AG10803 (cell line): ENCODE results near the gene LRRC15.

Source experiments
- DNase-seq: peaks from one replicate; pipeline ENCODE4 v3.0.0; 2010; ENCODE audit warnings: low read depth
- H3K4me3 ChIP-seq: 2 replicates; pipeline ENCODE4 v1.5.1; 2011; ENCODE audit warnings: mild to moderate bottlenecking, low read length, control low read depth
- TF ChIP-seq, protein P1 (sequence below): conservative IDR thresholded peaks from 2 replicates; pipeline ENCODE4 v1.5.1; 2011; ENCODE audit warnings: mild to moderate bottlenecking, low read length, control low read depth, inconsistent platforms

Gene LRRC15

DNA sequence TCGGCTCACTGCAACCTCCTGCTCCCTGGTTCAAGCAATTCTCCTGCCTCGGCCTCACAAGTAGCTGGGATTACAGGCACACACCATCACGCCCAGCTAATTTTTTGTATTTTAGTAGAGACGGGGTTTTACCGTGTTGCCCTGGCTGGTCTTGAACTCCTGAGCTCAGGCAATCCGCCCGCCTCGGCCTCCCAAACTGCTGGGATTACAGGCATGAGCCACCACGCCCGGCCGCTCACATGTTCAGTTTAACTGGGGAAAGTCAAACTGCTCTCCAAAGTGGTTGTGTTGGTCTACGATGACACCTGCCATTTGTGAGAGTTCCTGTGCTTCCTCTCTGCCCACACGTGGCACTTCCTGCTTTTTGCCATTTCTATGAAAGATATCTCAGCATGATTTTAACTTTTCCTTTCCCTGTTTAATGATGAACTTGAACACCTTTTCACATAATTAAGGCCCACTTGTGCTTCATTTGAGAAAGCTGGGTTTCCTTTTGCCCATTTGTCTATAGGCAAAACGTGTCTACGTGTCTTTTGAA is 30.4 kb upstream of the LRRC15 start:
- DNase-seq: no peak
- TF ChIP-seq, protein P1, sequence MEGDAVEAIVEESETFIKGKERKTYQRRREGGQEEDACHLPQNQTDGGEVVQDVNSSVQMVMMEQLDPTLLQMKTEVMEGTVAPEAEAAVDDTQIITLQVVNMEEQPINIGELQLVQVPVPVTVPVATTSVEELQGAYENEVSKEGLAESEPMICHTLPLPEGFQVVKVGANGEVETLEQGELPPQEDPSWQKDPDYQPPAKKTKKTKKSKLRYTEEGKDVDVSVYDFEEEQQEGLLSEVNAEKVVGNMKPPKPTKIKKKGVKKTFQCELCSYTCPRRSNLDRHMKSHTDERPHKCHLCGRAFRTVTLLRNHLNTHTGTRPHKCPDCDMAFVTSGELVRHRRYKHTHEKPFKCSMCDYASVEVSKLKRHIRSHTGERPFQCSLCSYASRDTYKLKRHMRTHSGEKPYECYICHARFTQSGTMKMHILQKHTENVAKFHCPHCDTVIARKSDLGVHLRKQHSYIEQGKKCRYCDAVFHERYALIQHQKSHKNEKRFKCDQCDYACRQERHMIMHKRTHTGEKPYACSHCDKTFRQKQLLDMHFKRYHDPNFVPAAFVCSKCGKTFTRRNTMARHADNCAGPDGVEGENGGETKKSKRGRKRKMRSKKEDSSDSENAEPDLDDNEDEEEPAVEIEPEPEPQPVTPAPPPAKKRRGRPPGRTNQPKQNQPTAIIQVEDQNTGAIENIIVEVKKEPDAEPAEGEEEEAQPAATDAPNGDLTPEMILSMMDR: no peak
- H3K4me3 ChIP-seq: no peak overlapping the region

DNA sequence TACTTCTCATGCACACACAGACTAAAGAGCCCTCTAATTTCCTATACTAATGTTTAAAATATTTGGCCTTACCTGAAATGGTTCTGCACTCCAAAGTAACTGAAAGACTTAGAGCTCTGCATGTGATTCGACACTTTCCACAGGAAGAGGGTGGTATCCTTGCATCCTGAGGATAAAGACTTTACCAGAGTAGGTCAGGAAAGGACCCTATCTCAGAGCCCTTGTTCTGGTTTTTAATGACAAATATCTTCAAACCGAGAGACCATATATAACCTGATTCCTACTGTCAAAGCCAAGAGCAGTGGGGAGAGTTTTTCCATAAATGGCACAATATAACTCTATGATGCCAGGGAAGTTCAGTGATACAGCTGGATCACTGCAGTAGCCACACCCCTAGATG is 29.6 kb upstream of the LRRC15 start, which contains the start of gene GP5:
Gene GP5, minus strand, starts transcription at position 101 of the 400 bp plus-strand sequence. CDS start 984 bp downstream, outside the sequence.
- H3K4me3 ChIP-seq: no peak within 1 kb of the TSS; the same call in 1 of the 2 replicates
- TF ChIP-seq, protein P1: no peak
- no peak for DNase-seq

DNA sequence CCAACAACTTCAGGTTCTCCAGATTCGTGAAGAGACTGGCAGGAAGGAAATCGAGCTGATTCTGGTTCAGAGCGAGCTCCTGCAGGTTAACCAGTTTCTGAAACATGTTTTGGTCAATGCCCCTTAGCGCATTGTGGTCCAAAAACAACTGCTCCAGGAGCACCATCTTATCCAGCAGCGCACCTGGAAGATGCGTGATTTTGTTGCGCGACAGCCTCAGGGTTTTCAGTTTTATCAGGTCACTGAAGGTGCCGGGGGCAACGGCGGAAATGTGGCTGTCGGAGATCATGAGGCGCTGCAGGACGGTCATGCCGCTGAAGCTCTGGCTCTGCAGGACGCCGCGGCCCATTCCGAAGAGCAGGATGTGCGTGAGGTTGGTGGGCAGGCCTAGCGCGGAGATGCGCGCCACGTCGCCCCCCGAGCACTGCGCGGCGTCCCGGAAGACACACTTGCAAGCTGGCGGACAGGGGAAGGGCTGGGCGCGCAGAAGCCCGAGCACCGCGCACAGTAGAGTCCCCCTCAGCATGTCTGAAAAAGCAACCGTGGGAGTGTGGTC is 28.3 kb upstream of the LRRC15 start:
- TF ChIP-seq, protein P1: no peak
- no peak for DNase-seq
- no peak overlapping the region; the same call in 1 of the 2 replicates for H3K4me3 ChIP-seq

- no peak for DNase-seq
- H3K4me3 ChIP-seq: no peak overlapping the region
- TF ChIP-seq, protein P1: no peak
Measured at GRCh38 chr3:194396859-194397756, 27.6 kb upstream of the LRRC15 start.

DNA sequence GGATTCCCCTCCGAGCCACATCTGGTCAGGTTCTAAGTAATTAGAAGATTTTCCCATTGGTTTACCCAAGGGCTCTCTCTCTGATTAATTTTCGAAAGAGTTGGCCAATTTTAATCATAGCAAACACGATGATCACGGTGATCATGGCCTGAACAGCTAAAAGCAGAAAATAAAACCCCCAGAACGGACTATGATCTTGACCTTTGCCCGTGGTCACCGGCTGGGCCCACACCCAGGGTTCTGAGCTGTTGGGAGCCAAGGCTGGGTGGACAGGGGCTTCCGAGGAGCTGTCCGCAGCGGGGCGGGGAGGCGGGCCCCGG is 27.0 kb upstream of the LRRC15 start:
- no peak for DNase-seq
- TF ChIP-seq, protein P1: no peak
- H3K4me3 ChIP-seq: no peak overlapping the region; the same call in 1 of the 2 replicates

GRCh38 chr3:194395778-194396538 is 26.4 kb upstream of the LRRC15 start:
- peak; percentile 57 for DNase-seq
- peak overlapping the region; percentile 15 for H3K4me3 ChIP-seq
- TF ChIP-seq, protein P1: no peak
